Astrocyte (in vitro differentiated cells and primary cell): ENCODE measurements around the gene KIFC1. TPM values are rescaled to one million over a fixed set of nuclear protein-coding genes. Genes with fewer than 3 reads are reported as not detected.

Source experiments
- DNase-seq: peaks from one replicate; pipeline ENCODE4 v3.0.0-alpha.2; 2010; ENCODE audit warnings: low read depth
- FAIRE-seq: peaks from 2 replicates; lab custom pipeline; 2011; peaks lifted over from hg19 to GRCh38; lab: Jason Lieb, UNC
- H2AFZ ChIP-seq: 2 replicates; pipeline ENCODE4 v1.6.0; 2012; ENCODE audit warnings: low read depth, low read length, inconsistent platforms
- H3K27ac ChIP-seq: 2 replicates; pipeline ENCODE4 v1.5.1; 2011; ENCODE audit warnings: low read depth, low read length, inconsistent platforms
- H3K27me3 ChIP-seq: 2 replicates; pipeline ENCODE4 v1.6.0; 2011; ENCODE audit warnings: low read length, inconsistent platforms; ENCODE audit not compliant: insufficient read depth
- H3K36me3 ChIP-seq: 2 replicates; pipeline ENCODE4 v1.5.1; 2011; ENCODE audit warnings: low read length, inconsistent platforms; ENCODE audit not compliant: insufficient read depth
- H3K4me1 ChIP-seq: 2 replicates; pipeline ENCODE4 v1.5.1; 2011; ENCODE audit warnings: low read length, inconsistent platforms; ENCODE audit not compliant: insufficient read depth
- H3K4me2 ChIP-seq: 2 replicates; pipeline ENCODE4 v1.6.0; 2012; ENCODE audit warnings: low read length, inconsistent platforms
- H3K4me3 ChIP-seq: 2 replicates; pipeline ENCODE4 v1.5.1; 2011; ENCODE audit warnings: low read depth, mild to moderate bottlenecking, low read length, inconsistent platforms; ENCODE audit not compliant: insufficient read depth
- H3K79me2 ChIP-seq: 2 replicates; pipeline ENCODE4 v1.6.0; 2012; ENCODE audit warnings: mild to moderate bottlenecking, low read length, inconsistent platforms; ENCODE audit not compliant: insufficient read depth
- H3K9ac ChIP-seq: 2 replicates; pipeline ENCODE4 v1.6.0; 2012; ENCODE audit warnings: mild to moderate bottlenecking, low read length, inconsistent platforms
- H3K9me3 ChIP-seq: 2 replicates; pipeline ENCODE4 v1.5.1; 2012; ENCODE audit warnings: low read depth, mild to moderate bottlenecking, low read length, inconsistent platforms; ENCODE audit not compliant: insufficient read depth
- H4K20me1 ChIP-seq: 2 replicates; pipeline ENCODE4 v1.6.0; 2012; ENCODE audit warnings: low read length, inconsistent platforms; ENCODE audit not compliant: insufficient read depth
- H3K27ac Mint-ChIP-seq: one replicate; pipeline ENCODE4 v1.8.0; 2021; ENCODE audit warnings: mild to moderate bottlenecking, mixed read lengths; ENCODE audit not compliant: unreplicated experiment
- H3K27me3 Mint-ChIP-seq: one replicate; pipeline ENCODE4 v1.8.0; 2021; ENCODE audit warnings: low read depth, mixed read lengths; ENCODE audit not compliant: unreplicated experiment
- H3K36me3 Mint-ChIP-seq: one replicate; pipeline ENCODE4 v1.8.0; 2021; ENCODE audit warnings: low read depth, mixed read lengths; ENCODE audit not compliant: unreplicated experiment
- H3K4me1 Mint-ChIP-seq: one replicate; pipeline ENCODE4 v1.8.0; 2021; ENCODE audit warnings: low read depth, mixed read lengths; ENCODE audit not compliant: unreplicated experiment
- H3K4me3 Mint-ChIP-seq: one replicate; pipeline ENCODE4 v1.8.0; 2021; ENCODE audit warnings: mild to moderate bottlenecking, moderate library complexity, mixed read lengths; ENCODE audit not compliant: unreplicated experiment
- H3K9me3 Mint-ChIP-seq: one replicate; pipeline ENCODE4 v1.8.0; 2021; ENCODE audit warnings: mild to moderate bottlenecking, mixed read lengths; ENCODE audit not compliant: unreplicated experiment
- EZH2 ChIP-seq: IDR thresholded peaks from 2 replicates; pipeline ENCODE4 v1.6.1; 2012; ENCODE audit warnings: mild to moderate bottlenecking, low read length, inconsistent platforms; ENCODE audit not compliant: insufficient read depth
- total RNA-seq: library from RNA; stranded (reverse); gene quantifications from 2 replicates; pipeline ENCODE4 v1.2.1, GENCODE V29; 2021
- TF ChIP-seq, protein P1 (sequence below): IDR thresholded peaks from 2 replicates; pipeline ENCODE4 v1.5.1; 2011; ENCODE audit warnings: low read depth, mild to moderate bottlenecking, inconsistent platforms, low read length, moderate library complexity; ENCODE audit not compliant: insufficient read depth

The KIFC1 gene
- total RNA-seq, 1 donor from 2014 or later, result 4.2 TPM

DNA sequence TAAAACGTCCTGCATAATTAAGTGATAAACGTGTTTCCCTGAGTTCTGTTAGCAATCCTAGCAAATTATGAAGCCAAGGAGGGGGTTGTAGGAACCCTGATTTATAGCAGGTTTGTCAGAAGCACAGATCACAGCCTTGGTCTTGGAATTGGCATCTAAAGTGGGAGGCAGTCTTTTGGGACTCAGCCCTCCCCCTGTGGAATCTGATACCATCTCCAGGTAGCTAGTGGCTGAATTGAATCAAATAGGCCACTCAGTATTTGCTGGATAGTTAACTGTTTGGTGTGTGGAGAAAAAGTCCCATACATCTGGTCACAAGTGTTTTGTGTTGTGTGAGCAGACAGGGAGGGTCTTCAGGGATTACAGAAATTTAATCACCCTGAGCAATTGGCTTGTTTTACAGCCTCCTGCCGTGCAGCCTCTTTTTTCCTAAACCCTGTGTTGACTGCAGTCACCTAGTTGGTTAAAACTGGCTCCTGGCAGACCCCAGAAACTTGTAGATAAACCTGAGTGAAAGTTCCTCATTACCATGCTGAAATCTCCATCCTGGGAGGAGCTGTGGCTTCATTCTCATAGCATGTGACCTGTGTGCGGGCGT lies 19.0 kb upstream of the KIFC1 start:
- Histone ChIP-seq H3K4me3 (no peak overlapping the region), H3K4me1 (peaks cover 5% of the 10 kb centered on the region), H3K27me3 (no peaks in the 10 kb centered on the region), H3K9me3 (no peaks in the 10 kb centered on the region), H3K27ac (no peak overlapping the region), H2AFZ (no peak overlapping the region), H3K36me3 (no peaks in the 10 kb centered on the region), H3K4me2 (no peak overlapping the region), H4K20me1 (no peaks in the 10 kb centered on the region), H3K9ac (no peak overlapping the region), H3K79me2 (no peaks in the 10 kb centered on the region)
- TF ChIP-seq, protein P1, sequence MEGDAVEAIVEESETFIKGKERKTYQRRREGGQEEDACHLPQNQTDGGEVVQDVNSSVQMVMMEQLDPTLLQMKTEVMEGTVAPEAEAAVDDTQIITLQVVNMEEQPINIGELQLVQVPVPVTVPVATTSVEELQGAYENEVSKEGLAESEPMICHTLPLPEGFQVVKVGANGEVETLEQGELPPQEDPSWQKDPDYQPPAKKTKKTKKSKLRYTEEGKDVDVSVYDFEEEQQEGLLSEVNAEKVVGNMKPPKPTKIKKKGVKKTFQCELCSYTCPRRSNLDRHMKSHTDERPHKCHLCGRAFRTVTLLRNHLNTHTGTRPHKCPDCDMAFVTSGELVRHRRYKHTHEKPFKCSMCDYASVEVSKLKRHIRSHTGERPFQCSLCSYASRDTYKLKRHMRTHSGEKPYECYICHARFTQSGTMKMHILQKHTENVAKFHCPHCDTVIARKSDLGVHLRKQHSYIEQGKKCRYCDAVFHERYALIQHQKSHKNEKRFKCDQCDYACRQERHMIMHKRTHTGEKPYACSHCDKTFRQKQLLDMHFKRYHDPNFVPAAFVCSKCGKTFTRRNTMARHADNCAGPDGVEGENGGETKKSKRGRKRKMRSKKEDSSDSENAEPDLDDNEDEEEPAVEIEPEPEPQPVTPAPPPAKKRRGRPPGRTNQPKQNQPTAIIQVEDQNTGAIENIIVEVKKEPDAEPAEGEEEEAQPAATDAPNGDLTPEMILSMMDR, result no peak
- TF ChIP-seq EZH2, result no peak
- H3K9me3 Mint-ChIP-seq, result no peaks in the 10 kb centered on the region
- no peaks in the 10 kb centered on the region for H3K4me1 Mint-ChIP-seq
- peaks cover 3% of the 10 kb centered on the region for H3K27me3 Mint-ChIP-seq
- DNase-seq (no peak), FAIRE-seq (no peak)
- H3K4me3 Mint-ChIP-seq, result no peak overlapping the region
- no peaks in the 10 kb centered on the region for H3K36me3 Mint-ChIP-seq
- no peak overlapping the region for H3K27ac Mint-ChIP-seq

DNA sequence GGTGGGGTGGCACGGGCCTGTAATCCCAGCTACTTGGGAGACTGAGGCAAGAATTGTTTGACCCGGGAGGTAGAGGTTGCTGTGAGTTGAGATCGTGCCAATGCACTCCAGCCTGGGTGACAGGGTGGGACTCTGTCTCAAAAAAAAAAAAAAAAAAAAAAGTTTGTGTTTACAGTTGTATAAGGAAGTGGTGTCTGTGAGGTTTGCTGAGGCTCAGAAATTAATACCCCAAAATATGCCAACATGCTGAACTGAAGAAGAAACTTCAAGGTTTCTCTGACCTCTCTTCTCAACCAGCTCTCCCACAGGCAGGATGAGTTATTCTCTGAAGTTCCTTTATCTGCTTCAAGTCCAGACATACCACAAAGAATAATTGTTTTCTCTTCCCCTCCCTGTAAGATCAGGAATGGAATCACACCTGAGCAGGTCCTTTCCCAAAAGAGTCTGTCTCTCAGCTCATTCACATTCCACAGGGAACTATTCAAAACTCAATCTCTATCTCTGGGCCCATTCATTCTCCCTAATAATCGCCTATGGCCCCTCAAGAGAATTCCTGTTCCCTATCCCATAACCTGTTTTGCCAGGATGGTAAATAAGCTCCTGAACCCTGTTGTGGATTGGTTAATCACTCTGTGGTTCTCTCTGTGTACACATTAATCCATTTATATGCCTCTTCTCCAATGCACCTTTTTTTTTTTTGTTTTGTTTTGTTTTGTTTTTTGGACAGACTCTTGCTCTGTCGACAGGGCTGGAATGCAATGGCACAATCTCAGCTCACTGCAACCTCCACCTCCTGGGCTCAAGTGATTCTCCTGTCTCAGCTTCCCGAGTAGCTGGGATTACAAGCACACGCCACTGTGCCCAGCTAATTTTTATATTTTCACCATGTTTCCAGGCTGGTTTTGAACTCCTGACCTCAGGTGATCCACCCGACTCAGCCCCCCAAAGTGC lies 17.4 kb upstream of the KIFC1 start:
- Mint-ChIP-seq H3K27me3 (peaks cover 3% of the 10 kb centered on the region), H3K27ac (no peak overlapping the region), H3K4me3 (no peak overlapping the region), H3K4me1 (no peaks in the 10 kb centered on the region), H3K9me3 (no peaks in the 10 kb centered on the region), H3K36me3 (no peaks in the 10 kb centered on the region)
- peaks cover 5% of the 10 kb centered on the region for H3K4me1 ChIP-seq
- no peak for DNase-seq
- no peak overlapping the region for H2AFZ ChIP-seq
- no peaks in the 10 kb centered on the region for H3K36me3 ChIP-seq
- no peak for FAIRE-seq
- H3K4me2 ChIP-seq, result no peak overlapping the region
- H3K27ac ChIP-seq, result no peak overlapping the region
- H3K9me3 ChIP-seq, result no peaks in the 10 kb centered on the region
- no peak overlapping the region for H3K4me3 ChIP-seq
- no peak overlapping the region for H3K9ac ChIP-seq
- H4K20me1 ChIP-seq, result no peaks in the 10 kb centered on the region
- TF ChIP-seq, protein P1, result no peak
- no peak for TF ChIP-seq EZH2
- no peaks in the 10 kb centered on the region for H3K79me2 ChIP-seq
- no peaks in the 10 kb centered on the region for H3K27me3 ChIP-seq
